GM12878 (cell line): ENCODE measurements around the gene PRKG1.

ENCODE experiments used
- JUND ChIP-seq: IDR thresholded peaks from 2 replicates; pipeline ENCODE4 v1.6.1; 2012; ENCODE audit warnings: low read depth, mild to moderate bottlenecking, low read length, improper control_type of control experiment, moderate library complexity
- TCF12 ChIP-seq: IDR thresholded peaks from 2 replicates; pipeline ENCODE4 v1.6.1; 2011; ENCODE audit warnings: low read depth, mild to moderate bottlenecking, low read length

DNA sequence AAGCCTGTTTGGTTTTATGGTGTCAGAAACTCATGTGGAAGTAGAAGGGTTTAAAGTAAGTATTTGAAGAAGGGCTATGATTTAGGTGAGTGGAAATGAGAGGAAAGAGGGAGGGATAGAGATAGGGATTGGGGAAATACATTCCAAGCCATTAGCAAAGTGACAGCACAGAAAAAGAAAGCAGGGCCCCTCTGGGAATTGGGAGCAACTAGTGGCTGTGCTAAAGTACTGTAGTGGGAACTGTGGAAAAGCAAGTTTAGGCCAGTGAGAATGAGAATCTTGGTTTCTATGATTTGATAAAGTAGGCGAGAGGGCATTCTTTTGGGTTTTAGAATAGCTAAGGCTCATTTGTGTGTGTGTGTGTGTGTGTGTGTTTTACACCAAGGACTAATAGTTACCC is 5.0 kb downstream of the PRKG1 start:
- no peak for TF ChIP-seq JUND
- TF ChIP-seq TCF12, result no peak
